ENCODE results near the gene DLG5.

DLG5 gene

GRCh38 chr10:77834540-77834939, 92.0 kb downstream of the DLG5 start:
- no peak for DNase-seq (ENCODE audit: extremely low spot score)
- no peak for TF ChIP-seq CTCF (IDR thresholded peaks at IDR 0.05; ENCODE audit: control extremely low read depth, extremely low read depth, low read depth, missing control alignments)
- CTCF ChIA-PET = no interaction called here
- POLR2A ChIA-PET = no interaction called here

GRCh38 chr10:77833792-77834191, 92.8 kb downstream of the DLG5 start:
- no peak for TF ChIP-seq CTCF (IDR thresholded peaks at IDR 0.05; ENCODE audit: control extremely low read depth, extremely low read depth, low read depth, missing control alignments)
- ChIA-PET CTCF (no interaction called here), POLR2A (no interaction called here)
- no peak for DNase-seq (ENCODE audit: extremely low spot score)

- CTCF ChIA-PET = interaction anchor here (1.5 kb wide), 1 partner anchor 19 kb away, joined by 3 read pairs; no protein-coding TSS in a partner anchor
- TF ChIP-seq CTCF (IDR thresholded peaks at IDR 0.05; ENCODE audit: control extremely low read depth, extremely low read depth, low read depth, missing control alignments) = no peak
- POLR2A ChIA-PET = no interaction called here
- no peak for DNase-seq (ENCODE audit: extremely low spot score)
Observed at GRCh38 chr10:77833225-77833624, 93.3 kb downstream of the DLG5 start.

- ChIA-PET CTCF (interaction anchor here (0.9 to 1.5 kb wide), 5 partner anchors 9 to 112 kb away, joined by 3 to 7 read pairs (median 3); no protein-coding TSS in a partner anchor), POLR2A (no interaction called here)
- DNase-seq (ENCODE audit: extremely low spot score) = no peak
- TF ChIP-seq CTCF (IDR thresholded peaks at IDR 0.05; ENCODE audit: control extremely low read depth, extremely low read depth, low read depth, missing control alignments) = no peak
Observed at GRCh38 chr10:77832238-77832637, 94.3 kb downstream of the DLG5 start.

- CTCF ChIA-PET = interaction anchor here (1.8 kb wide), 1 partner anchor 8 kb away, joined by 4 read pairs; no protein-coding TSS in a partner anchor
- no peak for DNase-seq (ENCODE audit: extremely low spot score)
- POLR2A ChIA-PET = no interaction called here
- TF ChIP-seq CTCF (IDR thresholded peaks at IDR 0.05; ENCODE audit: control extremely low read depth, extremely low read depth, low read depth, missing control alignments) = no peak
Observed at GRCh38 chr10:77829356-77829755, 97.2 kb downstream of the DLG5 start.

GRCh38 chr10:77828377-77828776, 98.2 kb downstream of the DLG5 start:
- DNase-seq (ENCODE audit: extremely low spot score) = no peak
- POLR2A ChIA-PET = no interaction called here
- TF ChIP-seq CTCF (IDR thresholded peaks at IDR 0.05; ENCODE audit: control extremely low read depth, extremely low read depth, low read depth, missing control alignments) = no peak
- CTCF ChIA-PET = no interaction called here

- TF ChIP-seq CTCF (IDR thresholded peaks at IDR 0.05; ENCODE audit: control extremely low read depth, extremely low read depth, low read depth, missing control alignments) = no peak
- ChIA-PET CTCF (no interaction called here), POLR2A (no interaction called here)
- no peak for DNase-seq (ENCODE audit: extremely low spot score)
Observed at GRCh38 chr10:77827366-77827765, 99.2 kb downstream of the DLG5 start.
